GM19395 (cell line): ENCODE results near the gene NRDC.
"Not testable (repeated sequence)": the region's sequence is repeated elsewhere in the genome, so short reads cannot be mapped to it uniquely, and the experiment has no call there.

Experiments
- ATAC-seq: cut with Tn5 transposase; IDR thresholded peaks from one replicate; pipeline ENCODE4 v1.9.1; 2021; ENCODE audit warnings: mild to moderate bottlenecking, moderate library complexity; ENCODE audit not compliant: unreplicated experiment

The NRDC gene

GRCh38 chr1:51898090-51898734 is 19.7 kb upstream of the NRDC start:
- ATAC-seq, result no peak

- no peak for ATAC-seq
These were observed 19.1 kb upstream of the NRDC start for GRCh38 chr1:51897699-51898031.

- not testable (repeated sequence) for ATAC-seq
These were observed 16.2 kb upstream of the NRDC start for GRCh38 chr1:51894748-51895147.

- ATAC-seq, result peak; percentile 30
These were observed 265 bp downstream of the NRDC start for GRCh38 chr1:51878308-51878615.

GRCh38 chr1:51877434-51878307 is 856 bp downstream of the NRDC start:
- ATAC-seq, result peak; percentile 3

GRCh38 chr1:51875836-51876235 is 2.7 kb downstream of the NRDC start:
- no peak for ATAC-seq

- ATAC-seq, result no peak
These were observed 3.2 kb downstream of the NRDC start for GRCh38 chr1:51875291-51875772.

GRCh38 chr1:51873270-51873669 is 5.3 kb downstream of the NRDC start:
- not testable (repeated sequence) for ATAC-seq

GRCh38 chr1:51871351-51871975 is 7.1 kb downstream of the NRDC start:
- ATAC-seq, result peak; percentile 59

GRCh38 chr1:51870603-51871350 is 7.8 kb downstream of the NRDC start:
- ATAC-seq, result no peak

- no peak for ATAC-seq
These were observed 10.9 kb downstream of the NRDC start for GRCh38 chr1:51867479-51868232.

GRCh38 chr1:51863384-51863783 is 15.1 kb downstream of the NRDC start:
- ATAC-seq, result peak; percentile 77

GRCh38 chr1:51861669-51862068 is 16.9 kb downstream of the NRDC start:
- ATAC-seq, result no peak

GRCh38 chr1:51859735-51860134 is 18.8 kb downstream of the NRDC start:
- ATAC-seq, result no peak

- no peak for ATAC-seq
These were observed 19.2 kb downstream of the NRDC start for GRCh38 chr1:51859333-51859732.

GRCh38 chr1:51858892-51859291 is 19.6 kb downstream of the NRDC start:
- no peak for ATAC-seq

- no peak for ATAC-seq
These were observed 21.8 kb downstream of the NRDC start for GRCh38 chr1:51856745-51857144.

GRCh38 chr1:51855624-51856023 is 22.9 kb downstream of the NRDC start:
- no peak for ATAC-seq

- no peak for ATAC-seq
These were observed 25.2 kb downstream of the NRDC start for GRCh38 chr1:51853360-51853759.

GRCh38 chr1:51851882-51852396 is 26.6 kb downstream of the NRDC start:
- ATAC-seq, result no peak
